COLO829 (cell line): Measurements from ENCODE around the gene KDM2B.

Experiments
- DNase-seq: peaks from one replicate; pipeline ENCODE4 v3.0.0; 2012; ENCODE audit warnings: low spot score

The KDM2B gene

GRCh38 chr12:121561009-121561395, 19.8 kb downstream of the KDM2B start:
- DNase-seq = no peak

- no peak for DNase-seq
Measured at GRCh38 chr12:121560392-121561008, 20.3 kb downstream of the KDM2B start.

- no peak for DNase-seq
Measured at GRCh38 chr12:121558956-121559355, 21.9 kb downstream of the KDM2B start.

GRCh38 chr12:121550974-121551634, 29.7 kb downstream of the KDM2B start:
- DNase-seq = no peak

GRCh38 chr12:121549075-121549474, 31.7 kb downstream of the KDM2B start:
- no peak for DNase-seq

GRCh38 chr12:121545480-121545879, 35.3 kb downstream of the KDM2B start:
- no peak for DNase-seq

GRCh38 chr12:121543786-121544185, 37.0 kb downstream of the KDM2B start:
- no peak for DNase-seq

- DNase-seq = no peak
Measured at GRCh38 chr12:121539908-121540307, 40.9 kb downstream of the KDM2B start.

GRCh38 chr12:121538699-121539061, 42.1 kb downstream of the KDM2B start:
- DNase-seq = no peak

- no peak for DNase-seq
Measured at GRCh38 chr12:121537814-121538698, 42.8 kb downstream of the KDM2B start.

GRCh38 chr12:121536899-121537813, 43.7 kb downstream of the KDM2B start:
- DNase-seq = peak; percentile 41

- no peak for DNase-seq
Measured at GRCh38 chr12:121536054-121536898, 44.5 kb downstream of the KDM2B start.

GRCh38 chr12:121535150-121536053, 45.4 kb downstream of the KDM2B start:
- no peak for DNase-seq

- DNase-seq = no peak
Measured at GRCh38 chr12:121534495-121535148, 46.2 kb downstream of the KDM2B start.

GRCh38 chr12:121533394-121534090, 47.3 kb downstream of the KDM2B start:
- DNase-seq = no peak

GRCh38 chr12:121532503-121533393, 48.1 kb downstream of the KDM2B start:
- no peak for DNase-seq

- no peak for DNase-seq
Measured at GRCh38 chr12:121531356-121531750, 49.5 kb downstream of the KDM2B start.
